22Rv1 (cell line): ENCODE measurements around the gene SLIT3.

Experiments
- H3K27ac ChIP-seq: fragments of 450-650 bp; 2 replicates; pipeline ENCODE4 v1.5.1; 2017
- CTCF ChIP-seq: fragments of 450-650 bp; IDR thresholded peaks from 2 replicates; pipeline ENCODE4 v1.5.1; 2017; ENCODE audit warnings: mild to moderate bottlenecking
- ZFX ChIP-seq: fragments of 450-650 bp; IDR thresholded peaks from 2 replicates; pipeline ENCODE4 v1.6.1; 2017; ENCODE audit warnings: antibody characterized with exemption, borderline replicate concordance

The SLIT3 gene

GRCh38 chr5:168995024-168995423, 305.9 kb downstream of the SLIT3 start:
- TF ChIP-seq ZFX (no peak), CTCF (no peak)
- no peak overlapping the region for H3K27ac ChIP-seq

- TF ChIP-seq ZFX (no peak), CTCF (peak; percentile 22)
- H3K27ac ChIP-seq: no peak overlapping the region
These were observed 308.3 kb downstream of the SLIT3 start for GRCh38 chr5:168992687-168993086.

GRCh38 chr5:168992016-168992415, 308.9 kb downstream of the SLIT3 start:
- TF ChIP-seq CTCF: no peak
- TF ChIP-seq ZFX: no peak
- H3K27ac ChIP-seq: no peak overlapping the region

- no peak overlapping the region for H3K27ac ChIP-seq
- TF ChIP-seq ZFX (no peak), CTCF (no peak)
These were observed 309.6 kb downstream of the SLIT3 start for GRCh38 chr5:168991311-168991710.

- H3K27ac ChIP-seq: no peak overlapping the region
- TF ChIP-seq ZFX (no peak), CTCF (no peak)
These were observed 310.3 kb downstream of the SLIT3 start for GRCh38 chr5:168990679-168991078.

- TF ChIP-seq CTCF (no peak), ZFX (no peak)
- H3K27ac ChIP-seq: no peak overlapping the region
These were observed 311.0 kb downstream of the SLIT3 start for GRCh38 chr5:168989731-168990505.

GRCh38 chr5:168988699-168989098, 312.2 kb downstream of the SLIT3 start:
- TF ChIP-seq CTCF (no peak), ZFX (no peak)
- H3K27ac ChIP-seq: no peak overlapping the region
